AG04449 (cell line): ENCODE data around the gene DYNLRB1.

Experiments used
- CTCF ChIA-PET: fragments of 350-600 bp; formaldehyde crosslinking; extraction: SDS; loops from one replicate; lab custom pipeline; 2021; ENCODE audit warnings: antibody characterized with exemption; lab: Yijun Ruan, JAX
- POLR2A ChIA-PET: fragments of 400-600, 350-600 bp; formaldehyde crosslinking; extraction: SDS; loops from one replicate; lab custom pipeline; 2020; ENCODE audit warnings: antibody characterized with exemption, inconsistent platforms; lab: Yijun Ruan, JAX
- DNase-seq: peaks from one replicate; pipeline ENCODE4 v3.0.0-alpha.2; 2010; ENCODE audit warnings: low read depth, low spot score
- H3K4me3 ChIP-seq: 2 replicates; pipeline ENCODE4 v1.5.1; 2011; ENCODE audit warnings: low read depth, mild to moderate bottlenecking, control low read depth, low read length
- CTCF ChIP-seq: IDR thresholded peaks from one replicate; pipeline ENCODE4 v1.5.1; 2011; ENCODE audit warnings: mild to moderate bottlenecking, moderate library complexity, low read length, control low read depth, inconsistent platforms; ENCODE audit not compliant: insufficient read depth; ENCODE audit errors: missing control alignments

Gene DYNLRB1

GRCh38 chr20:34560614-34561013 is 44.4 kb downstream of the DYNLRB1 start:
- no peak overlapping the region for H3K4me3 ChIP-seq
- no peak for TF ChIP-seq CTCF
- DNase-seq: no peak
- CTCF ChIA-PET: interaction anchor here (3.4 to 4.2 kb wide), 4 partner anchors 22 to 248 kb away, joined by 14 to 25 read pairs (median 16); partner anchors contain the start of gene TP53INP2
- POLR2A ChIA-PET: no interaction called here

- H3K4me3 ChIP-seq: no peak overlapping the region
- TF ChIP-seq CTCF: no peak
- DNase-seq: no peak
- POLR2A ChIA-PET: no interaction called here
- CTCF ChIA-PET: interaction anchor here (2.1 to 4.2 kb wide), 5 partner anchors 144 to 249 kb away, joined by 12 to 21 read pairs (median 16); partner anchors contain the start of gene TP53INP2
These were observed 45.4 kb downstream of the DYNLRB1 start for GRCh38 chr20:34561661-34562060.

- peak; percentile 64 for TF ChIP-seq CTCF
- ChIA-PET POLR2A (no interaction called here), CTCF (interaction anchor here (1.0 to 4.2 kb wide), 9 partner anchors 10 to 250 kb away, joined by 3 to 21 read pairs (median 12); partner anchors contain the start of gene TP53INP2)
- H3K4me3 ChIP-seq: no peak overlapping the region
- no peak for DNase-seq
These were observed 46.4 kb downstream of the DYNLRB1 start for GRCh38 chr20:34562641-34563040.

- no peak for TF ChIP-seq CTCF
- H3K4me3 ChIP-seq: no peak overlapping the region
- ChIA-PET POLR2A (no interaction called here), CTCF (interaction anchor here (1.6 to 3.6 kb wide), 3 partner anchors 9 to 205 kb away, joined by 4 to 21 read pairs (median 5); no protein-coding TSS in a partner anchor)
- DNase-seq: no peak
These were observed 48.6 kb downstream of the DYNLRB1 start for GRCh38 chr20:34564833-34565232.

- no peak for DNase-seq
- H3K4me3 ChIP-seq: no peak overlapping the region
- CTCF ChIA-PET: no interaction called here
- no peak for TF ChIP-seq CTCF
- POLR2A ChIA-PET: no interaction called here
These were observed 51.0 kb downstream of the DYNLRB1 start for GRCh38 chr20:34566978-34567891.
